WTC11 (cell line): ENCODE data around the gene GPX4.

Source experiments
- ATF1 ChIP-seq: sonication (generic); formaldehyde crosslinking; IDR thresholded peaks from 2 replicates; pipeline ENCODE4 v1.8.1; 2023; ENCODE audit warnings: mild to moderate bottlenecking, moderate library complexity, missing genetic modification reagents
- CBFB ChIP-seq: sonication (generic); formaldehyde crosslinking; IDR thresholded peaks from 2 replicates; pipeline ENCODE4 v1.8.1; 2022; ENCODE audit warnings: mild to moderate bottlenecking, low read depth, missing genetic modification reagents
- FOXP1 ChIP-seq: sonication (generic); formaldehyde crosslinking; IDR thresholded peaks from 2 replicates; pipeline ENCODE4 v1.8.0; 2022; ENCODE audit warnings: missing genetic modification reagents, mild to moderate bottlenecking, moderate library complexity, borderline replicate concordance
- GABPB1 ChIP-seq: sonication (generic); formaldehyde crosslinking; IDR thresholded peaks from 2 replicates; pipeline ENCODE4 v1.8.1; 2023; ENCODE audit warnings: mild to moderate bottlenecking, missing genetic modification reagents
- JUN ChIP-seq: sonication (generic); formaldehyde crosslinking; IDR thresholded peaks from 2 replicates; pipeline ENCODE4 v1.8.0; 2023; ENCODE audit warnings: mild to moderate bottlenecking, missing genetic modification reagents
- MYBL2 ChIP-seq: sonication (generic); formaldehyde crosslinking; IDR thresholded peaks from 2 replicates; pipeline ENCODE4 v1.8.1; 2023; ENCODE audit warnings: mild to moderate bottlenecking, moderate library complexity, missing genetic modification reagents
- NFE2L1 ChIP-seq: sonication (generic); formaldehyde crosslinking; IDR thresholded peaks from 2 replicates; pipeline ENCODE4 v1.8.1; 2023; ENCODE audit warnings: missing genetic modification reagents
- TF ChIP-seq, protein P1 (sequence below): fragments of 200-600 bp; IDR thresholded peaks from 2 replicates; pipeline ENCODE4 v1.8.0; 2022; ENCODE audit warnings: antibody characterized with exemption
- TF ChIP-seq, protein P2 (sequence below): sonication (generic); formaldehyde crosslinking; IDR thresholded peaks from 2 replicates; pipeline ENCODE4 v1.8.1; 2023; ENCODE audit warnings: mild to moderate bottlenecking, missing genetic modification reagents, moderate library complexity
- TF ChIP-seq, protein P3 (sequence below): sonication (generic); formaldehyde crosslinking; IDR thresholded peaks from 2 replicates; pipeline ENCODE4 v1.8.0; 2022; ENCODE audit warnings: mild to moderate bottlenecking, missing genetic modification reagents
- TF ChIP-seq, protein P4 (sequence below): sonication (generic); formaldehyde crosslinking; IDR thresholded peaks from 2 replicates; pipeline ENCODE4 v1.8.1; 2022; ENCODE audit warnings: missing genetic modification reagents, borderline replicate concordance
- TF ChIP-seq, protein P5 (sequence below): fragments of 250-450 bp; sonication (Bioruptor Pico); IDR thresholded peaks from 2 replicates; pipeline ENCODE4 v2.1.2; 2022; ENCODE audit warnings: mild to moderate bottlenecking, moderate library complexity
- TF ChIP-seq, protein P6 (sequence below): sonication (generic); formaldehyde crosslinking; IDR thresholded peaks from 2 replicates; pipeline ENCODE4 v1.8.1; 2023; ENCODE audit warnings: mild to moderate bottlenecking, moderate library complexity, missing genetic modification reagents
- TF ChIP-seq, protein P7 (sequence below): sonication (generic); formaldehyde crosslinking; IDR thresholded peaks from 2 replicates; pipeline ENCODE4 v1.8.1; 2023; ENCODE audit warnings: mild to moderate bottlenecking, missing genetic modification reagents

DNA sequence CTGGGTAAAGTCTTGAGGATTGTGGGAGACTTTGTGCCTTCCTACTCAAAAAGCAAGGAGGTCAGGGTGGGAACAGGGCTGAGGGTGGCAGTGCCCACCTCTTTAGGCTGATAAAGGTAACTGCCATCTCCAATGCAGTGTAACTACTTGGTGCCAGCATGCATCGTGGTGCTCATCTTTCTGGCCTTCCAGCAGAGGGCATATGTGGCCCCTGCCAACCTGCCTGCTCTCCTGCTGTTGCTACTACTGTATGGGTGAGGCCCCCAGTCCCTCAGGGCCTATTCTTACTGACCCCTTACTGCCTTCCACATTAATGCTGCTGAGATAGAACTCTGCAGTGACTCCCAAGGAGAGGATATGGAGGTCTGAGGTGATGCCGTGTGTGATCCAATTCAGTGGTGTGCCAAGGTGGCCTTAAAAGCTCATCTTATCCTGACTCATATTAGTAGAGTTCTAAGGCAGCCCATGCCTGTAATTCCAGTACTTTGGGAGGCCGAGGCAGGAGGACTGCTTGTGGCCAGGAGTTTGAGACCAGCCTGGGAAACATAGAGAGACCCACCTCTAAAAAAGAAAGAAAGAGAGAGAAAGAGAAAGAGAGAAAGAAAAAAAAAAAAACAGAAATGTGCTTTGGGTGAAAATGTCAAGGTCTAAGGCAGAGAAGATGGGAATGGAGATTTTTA is 46.5 kb upstream of the GPX4 start:
- TF ChIP-seq, protein P1, sequence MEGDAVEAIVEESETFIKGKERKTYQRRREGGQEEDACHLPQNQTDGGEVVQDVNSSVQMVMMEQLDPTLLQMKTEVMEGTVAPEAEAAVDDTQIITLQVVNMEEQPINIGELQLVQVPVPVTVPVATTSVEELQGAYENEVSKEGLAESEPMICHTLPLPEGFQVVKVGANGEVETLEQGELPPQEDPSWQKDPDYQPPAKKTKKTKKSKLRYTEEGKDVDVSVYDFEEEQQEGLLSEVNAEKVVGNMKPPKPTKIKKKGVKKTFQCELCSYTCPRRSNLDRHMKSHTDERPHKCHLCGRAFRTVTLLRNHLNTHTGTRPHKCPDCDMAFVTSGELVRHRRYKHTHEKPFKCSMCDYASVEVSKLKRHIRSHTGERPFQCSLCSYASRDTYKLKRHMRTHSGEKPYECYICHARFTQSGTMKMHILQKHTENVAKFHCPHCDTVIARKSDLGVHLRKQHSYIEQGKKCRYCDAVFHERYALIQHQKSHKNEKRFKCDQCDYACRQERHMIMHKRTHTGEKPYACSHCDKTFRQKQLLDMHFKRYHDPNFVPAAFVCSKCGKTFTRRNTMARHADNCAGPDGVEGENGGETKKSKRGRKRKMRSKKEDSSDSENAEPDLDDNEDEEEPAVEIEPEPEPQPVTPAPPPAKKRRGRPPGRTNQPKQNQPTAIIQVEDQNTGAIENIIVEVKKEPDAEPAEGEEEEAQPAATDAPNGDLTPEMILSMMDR: no peak
- TF ChIP-seq, protein P2, sequence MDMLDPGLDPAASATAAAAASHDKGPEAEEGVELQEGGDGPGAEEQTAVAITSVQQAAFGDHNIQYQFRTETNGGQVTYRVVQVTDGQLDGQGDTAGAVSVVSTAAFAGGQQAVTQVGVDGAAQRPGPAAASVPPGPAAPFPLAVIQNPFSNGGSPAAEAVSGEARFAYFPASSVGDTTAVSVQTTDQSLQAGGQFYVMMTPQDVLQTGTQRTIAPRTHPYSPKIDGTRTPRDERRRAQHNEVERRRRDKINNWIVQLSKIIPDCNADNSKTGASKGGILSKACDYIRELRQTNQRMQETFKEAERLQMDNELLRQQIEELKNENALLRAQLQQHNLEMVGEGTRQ (CRISPR knock-in tag): no peak
- TF ChIP-seq CBFB (CRISPR knock-in tag) (no peak), JUN (no peak), NFE2L1 (CRISPR knock-in tag) (no peak), FOXP1 (CRISPR knock-in tag) (no peak), MYBL2 (CRISPR knock-in tag) (no peak), ATF1 (CRISPR knock-in tag) (no peak), GABPB1 (CRISPR knock-in tag) (no peak)
- TF ChIP-seq, protein P3, sequence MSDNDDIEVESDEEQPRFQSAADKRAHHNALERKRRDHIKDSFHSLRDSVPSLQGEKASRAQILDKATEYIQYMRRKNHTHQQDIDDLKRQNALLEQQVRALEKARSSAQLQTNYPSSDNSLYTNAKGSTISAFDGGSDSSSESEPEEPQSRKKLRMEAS (CRISPR knock-in tag): no peak
- TF ChIP-seq, protein P4, sequence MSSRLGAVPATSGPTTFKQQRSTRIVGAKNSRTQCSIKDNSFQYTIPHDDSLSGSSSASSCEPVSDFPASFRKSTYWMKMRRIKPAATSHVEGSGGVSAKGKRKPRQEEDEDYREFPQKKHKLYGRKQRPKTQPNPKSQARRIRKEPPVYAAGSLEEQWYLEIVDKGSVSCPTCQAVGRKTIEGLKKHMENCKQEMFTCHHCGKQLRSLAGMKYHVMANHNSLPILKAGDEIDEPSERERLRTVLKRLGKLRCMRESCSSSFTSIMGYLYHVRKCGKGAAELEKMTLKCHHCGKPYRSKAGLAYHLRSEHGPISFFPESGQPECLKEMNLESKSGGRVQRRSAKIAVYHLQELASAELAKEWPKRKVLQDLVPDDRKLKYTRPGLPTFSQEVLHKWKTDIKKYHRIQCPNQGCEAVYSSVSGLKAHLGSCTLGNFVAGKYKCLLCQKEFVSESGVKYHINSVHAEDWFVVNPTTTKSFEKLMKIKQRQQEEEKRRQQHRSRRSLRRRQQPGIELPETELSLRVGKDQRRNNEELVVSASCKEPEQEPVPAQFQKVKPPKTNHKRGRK (CRISPR knock-in tag): no peak
- TF ChIP-seq, protein P5, sequence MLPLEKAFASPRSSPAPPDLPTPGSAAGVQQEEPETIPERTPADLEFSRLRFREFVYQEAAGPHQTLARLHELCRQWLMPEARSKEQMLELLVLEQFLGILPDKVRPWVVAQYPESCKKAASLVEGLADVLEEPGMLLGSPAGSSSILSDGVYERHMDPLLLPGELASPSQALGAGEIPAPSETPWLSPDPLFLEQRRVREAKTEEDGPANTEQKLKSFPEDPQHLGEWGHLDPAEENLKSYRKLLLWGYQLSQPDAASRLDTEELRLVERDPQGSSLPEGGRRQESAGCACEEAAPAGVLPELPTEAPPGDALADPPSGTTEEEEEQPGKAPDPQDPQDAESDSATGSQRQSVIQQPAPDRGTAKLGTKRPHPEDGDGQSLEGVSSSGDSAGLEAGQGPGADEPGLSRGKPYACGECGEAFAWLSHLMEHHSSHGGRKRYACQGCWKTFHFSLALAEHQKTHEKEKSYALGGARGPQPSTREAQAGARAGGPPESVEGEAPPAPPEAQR (CRISPR knock-in tag): no peak
- TF ChIP-seq, protein P6, sequence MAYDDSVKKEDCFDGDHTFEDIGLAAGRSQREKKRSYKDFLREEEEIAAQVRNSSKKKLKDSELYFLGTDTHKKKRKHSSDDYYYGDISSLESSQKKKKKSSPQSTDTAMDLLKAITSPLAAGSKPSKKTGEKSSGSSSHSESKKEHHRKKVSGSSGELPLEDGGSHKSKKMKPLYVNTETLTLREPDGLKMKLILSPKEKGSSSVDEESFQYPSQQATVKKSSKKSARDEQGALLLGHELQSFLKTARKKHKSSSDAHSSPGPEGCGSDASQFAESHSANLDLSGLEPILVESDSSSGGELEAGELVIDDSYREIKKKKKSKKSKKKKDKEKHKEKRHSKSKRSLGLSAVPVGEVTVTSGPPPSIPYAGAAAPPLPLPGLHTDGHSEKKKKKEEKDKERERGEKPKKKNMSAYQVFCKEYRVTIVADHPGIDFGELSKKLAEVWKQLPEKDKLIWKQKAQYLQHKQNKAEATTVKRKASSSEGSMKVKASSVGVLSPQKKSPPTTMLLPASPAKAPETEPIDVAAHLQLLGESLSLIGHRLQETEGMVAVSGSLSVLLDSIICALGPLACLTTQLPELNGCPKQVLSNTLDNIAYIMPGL (CRISPR knock-in tag): no peak
- TF ChIP-seq, protein P7, sequence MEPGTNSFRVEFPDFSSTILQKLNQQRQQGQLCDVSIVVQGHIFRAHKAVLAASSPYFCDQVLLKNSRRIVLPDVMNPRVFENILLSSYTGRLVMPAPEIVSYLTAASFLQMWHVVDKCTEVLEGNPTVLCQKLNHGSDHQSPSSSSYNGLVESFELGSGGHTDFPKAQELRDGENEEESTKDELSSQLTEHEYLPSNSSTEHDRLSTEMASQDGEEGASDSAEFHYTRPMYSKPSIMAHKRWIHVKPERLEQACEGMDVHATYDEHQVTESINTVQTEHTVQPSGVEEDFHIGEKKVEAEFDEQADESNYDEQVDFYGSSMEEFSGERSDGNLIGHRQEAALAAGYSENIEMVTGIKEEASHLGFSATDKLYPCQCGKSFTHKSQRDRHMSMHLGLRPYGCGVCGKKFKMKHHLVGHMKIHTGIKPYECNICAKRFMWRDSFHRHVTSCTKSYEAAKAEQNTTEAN (CRISPR knock-in tag): no peak
